Adipose tissue (tissue), 3 donors: ENCODE results near the gene XYLT1. TPM values are rescaled to one million over a fixed set of nuclear protein-coding genes. Genes with fewer than 3 reads are reported as not detected.

Source experiments
- H3K27ac ChIP-seq: one replicate; pipeline ENCODE4 v1.5.1; 2013; ENCODE audit warnings: low read depth, low read length
- WGBS, 3 donors: extraction: QIAGEN DNeasy Blood & Tissue Kit; methylation state at CpG; one replicate each; pipeline ENCODE4 v1.1.7; 2013; 5-methylcytosine and 5-hydroxymethylcytosine counted together
- polyA plus RNA-seq, 3 donors: library from polyadenylated mRNA; stranded (reverse); fragments of 200-250 nt; gene quantifications; one replicate each; pipeline ENCODE4 v1.2.3, GENCODE V29; 2013
- donor health status: healthy with polysubstance abuse.
- donor health status: Bipolar disorder and iron deficiency.
- donor health status: healthy.

The XYLT1 gene
- polyA plus RNA-seq, 3 donors, result 2.4 to 10.1 (median 5.7) TPM

- no peak overlapping the region for H3K27ac ChIP-seq
- WGBS, 3 donors, result 85 to 96% (median 91%) methylated on average over 12 of the region's 12 CpGs
Observed at GRCh38 chr16:17445421-17445820, 25.3 kb downstream of the XYLT1 start.

- H3K27ac ChIP-seq, result no peak overlapping the region
- WGBS, 3 donors, result 95 to 100% (median 100%) methylated on average over 1 of the region's 1 CpG
Observed at GRCh38 chr16:17444658-17445057, 26.1 kb downstream of the XYLT1 start.

- 79 to 94% (median 81%) methylated on average over 4 of the region's 4 CpGs for WGBS, 3 donors
- no peak overlapping the region for H3K27ac ChIP-seq
Observed at GRCh38 chr16:17440131-17440530, 30.6 kb downstream of the XYLT1 start.

DNA sequence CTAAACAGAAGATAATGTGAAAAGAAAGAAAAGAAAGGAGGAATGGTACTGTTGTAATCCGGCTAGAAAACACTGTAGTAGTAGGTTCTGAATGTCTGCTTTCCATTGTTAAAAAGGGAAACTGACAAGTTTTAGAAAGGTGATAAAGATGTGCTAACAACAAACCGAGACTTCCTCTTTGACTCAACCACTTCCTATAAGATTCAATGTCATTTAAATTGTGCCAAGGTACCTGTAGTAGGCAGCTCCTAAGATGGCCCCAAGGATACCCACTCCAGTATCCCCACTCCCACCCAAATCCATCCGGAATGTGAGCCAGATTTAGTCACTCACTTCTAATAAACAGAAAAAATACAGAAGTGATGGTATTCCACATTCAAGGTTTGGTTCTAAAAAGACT, 31.2 kb downstream of the XYLT1 start:
- 61 to 83% (median 70%) methylated on average over 3 of the region's 3 CpGs for WGBS, 3 donors

DNA sequence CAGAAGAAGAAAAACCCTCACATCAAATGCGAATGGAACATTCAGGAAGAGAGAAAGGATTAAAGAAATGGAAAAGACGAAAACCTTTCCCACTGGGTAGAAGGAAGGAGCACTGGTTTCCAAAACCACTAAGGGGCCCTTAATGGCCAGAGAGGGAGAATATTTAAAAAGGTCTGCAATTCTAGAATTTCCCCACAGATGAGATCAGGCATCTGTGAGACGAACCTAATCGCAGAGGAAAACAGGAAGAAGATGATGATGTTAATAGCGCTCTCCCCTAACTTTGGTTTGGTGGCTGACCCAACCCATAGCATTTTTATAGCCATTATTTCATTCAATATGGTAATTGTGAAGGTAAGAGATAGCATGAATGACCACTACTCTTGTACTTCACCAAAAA, 32.8 kb downstream of the XYLT1 start:
- WGBS, 3 donors, result 67 to 89% (median 79%) methylated on average over 5 of the region's 5 CpGs
- H3K27ac ChIP-seq, result no peak overlapping the region

More for the DNA sequence above, 31.2 kb downstream of the XYLT1 start:
- H3K27ac ChIP-seq, result no peak overlapping the region

DNA sequence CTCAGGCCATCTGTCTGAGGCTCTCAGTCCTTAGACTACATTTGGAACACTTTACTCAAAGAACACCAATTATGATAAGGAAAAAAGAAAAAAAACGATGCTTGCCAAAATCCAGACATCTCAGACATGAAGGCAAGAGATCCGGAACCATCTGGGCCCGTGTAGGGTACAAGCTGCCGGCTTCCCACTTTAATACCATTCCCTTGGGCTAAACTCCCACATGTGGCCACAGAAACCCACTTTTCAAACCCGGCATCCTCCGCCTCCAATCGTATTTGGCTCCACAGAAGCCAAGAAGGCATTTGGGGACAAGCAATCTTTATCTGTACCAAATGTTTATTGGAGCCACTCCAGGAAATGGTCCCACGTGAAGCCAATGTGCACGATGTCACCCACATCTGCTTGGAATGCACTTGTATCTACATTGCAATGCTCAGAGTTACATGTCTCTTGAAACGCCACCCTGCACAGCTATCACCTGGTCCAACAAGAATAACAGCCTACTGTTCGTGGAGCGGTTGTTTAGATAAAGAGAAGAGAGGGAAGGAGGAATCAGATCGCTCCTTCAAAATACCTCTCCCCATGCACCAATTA, 33.5 kb downstream of the XYLT1 start:
- H3K27ac ChIP-seq, result no peak overlapping the region
- 51 to 59% (median 51%) methylated on average over 13 of the region's 13 CpGs for WGBS, 3 donors

GRCh38 chr16:17435318-17435717, 35.4 kb downstream of the XYLT1 start:
- 88 to 91% (median 90%) methylated on average over 5 of the region's 5 CpGs for WGBS, 3 donors

DNA sequence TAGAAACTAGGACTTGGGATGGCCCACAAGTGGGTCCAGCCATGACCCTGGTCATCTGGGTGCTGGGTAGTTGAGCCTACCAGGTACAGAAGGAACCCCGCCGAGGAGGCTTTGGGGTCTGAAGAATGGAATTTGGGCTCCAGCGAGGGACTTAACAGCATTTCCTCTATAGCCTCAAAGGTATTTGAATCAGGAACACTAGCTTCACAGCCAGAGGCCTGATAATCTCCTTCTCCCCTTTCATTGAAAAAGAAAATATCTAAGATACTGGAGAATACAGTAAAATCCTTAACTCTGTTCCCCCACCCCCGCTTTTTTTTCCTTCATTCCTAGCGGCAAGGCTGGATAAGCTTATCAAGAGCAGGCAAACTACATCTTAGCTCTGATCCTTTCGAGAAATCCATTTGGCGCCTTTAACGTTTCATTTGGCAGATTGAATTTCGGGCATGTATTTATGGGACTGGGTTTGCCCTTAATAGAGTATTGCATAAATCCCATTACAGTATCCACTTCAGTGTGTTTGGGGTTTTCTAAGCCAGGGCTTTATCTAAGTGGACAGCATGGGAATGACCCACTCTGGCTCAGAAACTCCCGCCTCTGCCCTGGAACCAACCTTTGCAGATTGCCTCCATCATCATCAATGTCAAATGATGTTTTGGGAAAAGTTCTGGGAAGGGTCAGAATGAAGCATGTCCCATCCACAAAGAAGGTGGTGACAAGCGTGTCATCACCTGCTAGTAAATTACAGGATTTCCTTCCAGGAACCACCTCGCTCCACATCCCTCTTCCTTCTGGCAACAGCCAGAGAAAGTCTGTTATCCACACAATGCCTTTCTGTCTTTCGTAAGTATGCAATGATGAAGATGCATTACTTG, 36.9 kb downstream of the XYLT1 start:
- WGBS, 3 donors, result 66 to 80% (median 73%) methylated on average over 13 of the region's 13 CpGs

More at GRCh38 chr16:17435318-17435717, 35.4 kb downstream of the XYLT1 start:
- H3K27ac ChIP-seq, result no peak overlapping the region

GRCh38 chr16:17432901-17433576, 37.7 kb downstream of the XYLT1 start:
- 64 to 87% (median 67%) methylated on average over 12 of the region's 12 CpGs for WGBS, 3 donors
- H3K27ac ChIP-seq, result no peak overlapping the region

More for the DNA sequence above, 36.9 kb downstream of the XYLT1 start:
- no peak overlapping the region for H3K27ac ChIP-seq

DNA sequence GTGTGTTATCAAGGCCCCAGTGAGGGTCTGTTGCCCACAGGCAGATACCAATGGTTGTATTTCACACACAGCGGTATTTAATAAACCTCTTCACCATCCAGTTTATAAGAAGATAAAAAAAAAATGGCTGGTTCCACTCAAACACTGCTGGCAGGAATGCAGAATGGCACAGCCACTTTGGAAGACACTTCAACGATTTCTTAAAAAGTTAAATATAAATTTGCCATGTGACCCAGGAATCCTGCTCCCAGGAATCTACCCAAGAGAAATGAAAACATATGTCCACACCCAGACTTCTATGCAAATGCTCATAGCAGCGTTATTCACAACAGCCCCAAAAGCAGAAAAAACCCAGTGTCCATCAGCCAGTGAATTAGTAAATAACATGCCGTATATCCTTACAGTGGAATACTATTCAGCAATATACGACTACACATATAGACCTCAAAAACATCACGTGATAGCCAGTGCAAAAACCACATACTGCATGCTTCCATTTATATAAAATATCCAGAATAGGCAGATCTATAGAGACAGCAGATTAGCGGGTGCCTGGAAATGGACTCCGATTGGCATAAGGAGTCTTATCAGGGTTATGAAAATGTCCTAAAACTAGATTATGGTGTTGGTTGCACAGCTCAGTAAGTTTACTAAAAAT, 38.7 kb downstream of the XYLT1 start:
- WGBS, 3 donors, result 87 to 94% (median 94%) methylated on average over 8 of the region's 8 CpGs
- H3K27ac ChIP-seq, result no peak overlapping the region

DNA sequence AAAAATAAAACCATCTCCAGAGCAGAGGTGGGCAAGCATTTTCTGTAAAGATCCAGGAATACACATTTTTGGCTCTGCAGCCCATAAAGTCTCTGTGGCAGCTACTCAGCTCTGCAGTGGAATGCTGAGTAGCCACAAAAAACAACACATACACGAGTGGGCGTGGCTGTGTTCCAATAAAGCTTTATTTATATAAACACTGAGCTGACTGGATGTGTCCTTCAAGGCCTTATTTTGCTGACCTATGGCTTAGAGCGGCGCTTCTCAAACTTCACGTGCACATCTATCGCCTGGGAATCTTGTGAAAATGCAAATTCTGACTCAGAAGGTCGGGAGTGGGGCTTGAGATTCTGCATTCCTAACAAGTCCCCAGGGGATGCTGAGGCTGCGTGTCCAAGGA, 39.7 kb downstream of the XYLT1 start:
- no peak overlapping the region for H3K27ac ChIP-seq
- WGBS, 3 donors, result 81 to 91% (median 84%) methylated on average over 8 of the region's 8 CpGs

GRCh38 chr16:17426451-17426850, 44.3 kb downstream of the XYLT1 start:
- H3K27ac ChIP-seq, result no peak overlapping the region
- 87 to 98% (median 98%) methylated on average over 2 of the region's 2 CpGs for WGBS, 3 donors

DNA sequence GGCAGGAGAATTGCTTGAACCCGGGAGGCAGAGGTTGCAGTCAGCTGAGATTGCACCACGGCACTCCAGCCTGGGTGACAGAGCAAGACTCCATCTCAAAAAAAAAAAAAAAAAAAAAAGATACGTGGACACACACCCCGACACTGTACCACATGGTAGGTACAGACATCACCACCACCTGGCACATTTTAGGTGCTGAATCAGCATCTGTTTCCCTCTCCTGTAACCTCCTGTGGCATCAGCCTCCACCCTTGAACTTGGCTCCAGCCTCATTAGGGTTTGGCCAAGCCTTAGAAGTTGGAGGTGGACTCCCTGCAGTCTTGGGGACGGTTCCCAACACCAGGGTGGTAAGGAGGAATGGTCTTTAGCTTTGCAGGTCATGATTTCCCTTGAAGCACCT, 46.0 kb downstream of the XYLT1 start:
- no peak overlapping the region for H3K27ac ChIP-seq
- 92 to 98% (median 93%) methylated on average over 5 of the region's 5 CpGs for WGBS, 3 donors

GRCh38 chr16:17423221-17423620, 47.5 kb downstream of the XYLT1 start:
- H3K27ac ChIP-seq, result no peak overlapping the region
- WGBS, 3 donors, result 80 to 89% (median 80%) methylated on average over 6 of the region's 6 CpGs

GRCh38 chr16:17420816-17421215, 49.9 kb downstream of the XYLT1 start:
- WGBS, 3 donors, result 83 to 98% (median 84%) methylated on average over 4 of the region's 4 CpGs
- no peak overlapping the region for H3K27ac ChIP-seq

- no peak overlapping the region for H3K27ac ChIP-seq
- 95 to 98% (median 95%) methylated on average over 4 of the region's 4 CpGs for WGBS, 3 donors
Observed at GRCh38 chr16:17419266-17419665, 51.5 kb downstream of the XYLT1 start.

- no peak overlapping the region for H3K27ac ChIP-seq
- 68 to 81% (median 74%) methylated on average over 2 of the region's 2 CpGs for WGBS, 3 donors
Observed at GRCh38 chr16:17417740-17418139, 53.0 kb downstream of the XYLT1 start.

- H3K27ac ChIP-seq, result no peak overlapping the region
- WGBS, 3 donors, result 26 to 34% (median 33%) methylated on average over 14 of the region's 14 CpGs
Observed at GRCh38 chr16:17416461-17417311, 54.1 kb downstream of the XYLT1 start.
